HepG2 (cell line): ENCODE results near the gene ZNF513. TPM values are rescaled to one million over a fixed set of nuclear protein-coding genes. Genes with fewer than 3 reads are reported as not detected.

ENCODE experiments used
- AHDC1 ChIP-seq: sonication (generic); formaldehyde crosslinking; IDR thresholded peaks from 2 replicates; pipeline ENCODE4 v1.5.1; 2020; ENCODE audit warnings: mild to moderate bottlenecking, missing genetic modification reagents, borderline replicate concordance
- ATF7-NPFF ChIP-seq: sonication (generic); formaldehyde crosslinking; IDR thresholded peaks from 2 replicates; pipeline ENCODE4 v1.8.1; 2023; ENCODE audit warnings: mild to moderate bottlenecking, low read depth, missing genetic modification reagents, moderate library complexity
- BHLHE40 ChIP-seq: IDR thresholded peaks from 2 replicates; pipeline ENCODE4 v1.6.1; 2011; ENCODE audit warnings: low read length, improper control_type of control experiment
- BRD4 ChIP-seq: sonication (generic); formaldehyde crosslinking; IDR thresholded peaks from 2 replicates; pipeline ENCODE4 v1.4.0; 2020; ENCODE audit warnings: missing genetic modification reagents
- CBX1 ChIP-seq: IDR thresholded peaks from one replicate; pipeline ENCODE4 v1.6.1; 2016; ENCODE audit warnings: antibody characterized with exemption, low read depth
- FIP1L1 ChIP-seq: fragments of 200-400 bp; formaldehyde crosslinking; IDR thresholded peaks from 2 replicates; pipeline ENCODE4 v1.6.1; 2018; ENCODE audit warnings: low read depth, mild to moderate bottlenecking, low read length, moderate library complexity, borderline replicate concordance; ENCODE audit not compliant: insufficient read depth
- GTF2F1 ChIP-seq: fragments of 150-350 bp; IDR thresholded peaks from 2 replicates; pipeline ENCODE4 v1.6.1; 2014; ENCODE audit warnings: low read length
- HNRNPUL1 ChIP-seq: fragments of 200-400 bp; formaldehyde crosslinking; IDR thresholded peaks from 2 replicates; pipeline ENCODE4 v1.6.1; 2017; ENCODE audit warnings: low read depth, mild to moderate bottlenecking, low read length, moderate library complexity
- JARID2 ChIP-seq: sonication (generic); formaldehyde crosslinking; IDR thresholded peaks from 2 replicates; pipeline ENCODE4 v1.8.1; 2023; ENCODE audit warnings: missing genetic modification reagents, inconsistent platforms; ENCODE audit not compliant: insufficient replicate concordance
- KLF16 ChIP-seq, 2 experiments: sonication (generic) in 1 of 2; formaldehyde crosslinking in 1 of 2; IDR thresholded peaks; 2 replicates each; pipeline versions ENCODE4 v1.6.1 to v1.8.0; 2016 to 2023; ENCODE audit warnings: missing genetic modification reagents in 2 of 2, missing compliant biosample characterization in 1 of 2
- MTERF4 ChIP-seq: sonication (generic); formaldehyde crosslinking; IDR thresholded peaks from 2 replicates; pipeline ENCODE4 v1.8.0; 2023; ENCODE audit warnings: mild to moderate bottlenecking, missing genetic modification reagents
- MZF1 ChIP-seq: sonication (generic); formaldehyde crosslinking; IDR thresholded peaks from 2 replicates; pipeline ENCODE4 v1.8.1; 2023; ENCODE audit warnings: mild to moderate bottlenecking, missing genetic modification reagents, borderline replicate concordance
- RBM39 ChIP-seq: fragments of 200-400 bp; formaldehyde crosslinking; IDR thresholded peaks from one replicate; pipeline ENCODE4 v1.6.1; 2018; ENCODE audit warnings: antibody characterized with exemption, mild to moderate bottlenecking, low read depth, low read length; ENCODE audit not compliant: poor library complexity, severe bottlenecking
- SALL1 ChIP-seq: sonication (generic); formaldehyde crosslinking; IDR thresholded peaks from 2 replicates; pipeline ENCODE4 v1.8.0; 2022; ENCODE audit warnings: mild to moderate bottlenecking, missing genetic modification reagents
- SUZ12 ChIP-seq: fragments of 150-350 bp; IDR thresholded peaks from 2 replicates; pipeline ENCODE4 v1.6.1; 2014; ENCODE audit warnings: low read depth, low read length
- XBP1 ChIP-seq: sonication (generic); formaldehyde crosslinking; IDR thresholded peaks from 2 replicates; pipeline ENCODE4 v1.5.0; 2020; ENCODE audit warnings: missing genetic modification reagents
- ZBTB33 ChIP-seq: sonication (generic); formaldehyde crosslinking; IDR thresholded peaks from 2 replicates; pipeline ENCODE4 v1.4.0; 2020; ENCODE audit warnings: missing genetic modification reagents
- ZNF362 ChIP-seq: sonication (generic); formaldehyde crosslinking; IDR thresholded peaks from 2 replicates; pipeline ENCODE4 v1.4.0; 2020; ENCODE audit warnings: missing genetic modification reagents, mild to moderate bottlenecking, borderline replicate concordance
- ZNF431 ChIP-seq: sonication (generic); formaldehyde crosslinking; IDR thresholded peaks from 2 replicates; pipeline ENCODE4 v1.9.0; 2022; ENCODE audit warnings: missing genetic modification reagents, low read depth, mild to moderate bottlenecking, borderline replicate concordance
- ZNF749 ChIP-seq: sonication (generic); formaldehyde crosslinking; IDR thresholded peaks from 2 replicates; pipeline ENCODE4 v1.8.0; 2022; ENCODE audit warnings: mild to moderate bottlenecking, missing genetic modification reagents, moderate library complexity, borderline replicate concordance
- polyA plus RNA-seq, 8 experiments: library from polyadenylated mRNA; depleted of rRNA in 3 of 8; stranded (reverse) in 7 of 8; unstranded in 1 of 8; fragments of >200 nt; fragmentation: Illumina TruSeq in 4 of 8; extraction: Trizol in 4 of 8; gene quantifications; 2 replicates each; pipeline versions ENCODE4 v1.2.1 to v1.2.3, GENCODE V29; 2011 to 2016; ENCODE audit warnings: low read depth in 4 of 8, missing spikeins in 1 of 8, mixed read lengths in 1 of 8; ENCODE audit not compliant: insufficient read depth in 1 of 8
- total RNA-seq, 5 experiments: library from RNA; depleted of rRNA; stranded (reverse); fragments of >200 nt; fragmentation: Illumina TruSeq; extraction: Trizol; gene quantifications; 2 replicates each; pipeline ENCODE4 v1.2.3, GENCODE V29; 2016; ENCODE audit warnings: low read depth in 1 of 5

The ZNF513 gene
- total and polyA plus RNA-seq, 2 of the 13 experiments (the other 11 are each of a cell fraction or from before 2014, with no cell fraction given), result 4.9 to 6.3 TPM

- TF ChIP-seq KLF16 (CRISPR knock-in tag; IDR thresholded peaks at IDR 0.05) (0 out of 4 replicates have a peak, but pooled peaks of 1 of the 2 experiments have one; percentile 21), BRD4 (CRISPR knock-in tag) (no peak), ZNF749 (CRISPR knock-in tag) (no peak), ZBTB33 (no peak), AHDC1 (CRISPR knock-in tag) (peak; percentile 74; the same call in 1 of the 2 replicates), XBP1 (no peak), SALL1 (CRISPR knock-in tag) (no peak; the same call in 1 of the 2 replicates), SUZ12 (no peak), FIP1L1 (no peak), RBM39 (no peak), ZNF362 (CRISPR knock-in tag) (peak; percentile 94), GTF2F1 (no peak), JARID2 (CRISPR knock-in tag) (no peak), HNRNPUL1 (no peak), CBX1 (no peak), ZNF431 (CRISPR knock-in tag) (no peak), ATF7-NPFF (no peak), MZF1 (CRISPR knock-in tag) (no peak), BHLHE40 (no peak), MTERF4 (CRISPR knock-in tag) (no peak)
These were observed 32.1 kb upstream of the ZNF513 start (continued) for GRCh38 chr2:27412419-27413152.
